Measurements from ENCODE around the gene KCTD21.

DNA sequence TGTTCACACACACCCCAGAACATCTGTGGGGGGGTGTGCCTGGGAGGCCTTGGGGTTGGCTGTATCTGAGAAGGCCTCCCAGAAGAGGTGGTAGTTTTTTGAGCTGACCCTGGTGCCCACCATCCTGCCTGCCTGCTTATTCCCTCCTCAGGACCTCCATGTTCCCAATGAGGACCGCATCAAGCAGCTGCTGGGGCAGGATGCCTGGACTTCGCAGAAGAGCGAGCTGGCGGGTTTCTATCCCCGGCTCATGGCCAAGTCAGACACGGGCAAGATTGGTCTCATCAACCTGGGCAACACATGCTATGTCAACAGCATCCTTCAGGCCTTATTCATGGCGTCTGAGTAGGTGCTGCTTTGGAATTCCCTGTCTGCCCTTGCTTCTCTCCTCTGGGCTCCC, 17.3 kb upstream of the KCTD21 start:
- TF ChIP-seq, protein P1, sequence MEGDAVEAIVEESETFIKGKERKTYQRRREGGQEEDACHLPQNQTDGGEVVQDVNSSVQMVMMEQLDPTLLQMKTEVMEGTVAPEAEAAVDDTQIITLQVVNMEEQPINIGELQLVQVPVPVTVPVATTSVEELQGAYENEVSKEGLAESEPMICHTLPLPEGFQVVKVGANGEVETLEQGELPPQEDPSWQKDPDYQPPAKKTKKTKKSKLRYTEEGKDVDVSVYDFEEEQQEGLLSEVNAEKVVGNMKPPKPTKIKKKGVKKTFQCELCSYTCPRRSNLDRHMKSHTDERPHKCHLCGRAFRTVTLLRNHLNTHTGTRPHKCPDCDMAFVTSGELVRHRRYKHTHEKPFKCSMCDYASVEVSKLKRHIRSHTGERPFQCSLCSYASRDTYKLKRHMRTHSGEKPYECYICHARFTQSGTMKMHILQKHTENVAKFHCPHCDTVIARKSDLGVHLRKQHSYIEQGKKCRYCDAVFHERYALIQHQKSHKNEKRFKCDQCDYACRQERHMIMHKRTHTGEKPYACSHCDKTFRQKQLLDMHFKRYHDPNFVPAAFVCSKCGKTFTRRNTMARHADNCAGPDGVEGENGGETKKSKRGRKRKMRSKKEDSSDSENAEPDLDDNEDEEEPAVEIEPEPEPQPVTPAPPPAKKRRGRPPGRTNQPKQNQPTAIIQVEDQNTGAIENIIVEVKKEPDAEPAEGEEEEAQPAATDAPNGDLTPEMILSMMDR (IDR thresholded peaks at IDR 0.05): no peak
- no peak for TF ChIP-seq POLR2A (IDR thresholded peaks at IDR 0.05)
